GM12891 (cell line): ENCODE data around the gene MEGF8.

ENCODE experiments used
- POLR2A ChIP-seq: IDR thresholded peaks from 2 replicates; pipeline ENCODE4 v1.6.1; 2011; ENCODE audit warnings: low read depth, low read length, control low read depth
- POLR2AphosphoS5 ChIP-seq: IDR thresholded peaks from 2 replicates; pipeline ENCODE4 v1.6.1; 2011; ENCODE audit warnings: low read depth, low read length, control low read depth
- SPI1 ChIP-seq: IDR thresholded peaks from 2 replicates; pipeline ENCODE4 v1.6.1; 2011; ENCODE audit warnings: low read depth, low read length, control low read depth
- TAF1 ChIP-seq: IDR thresholded peaks from 2 replicates; pipeline ENCODE4 v1.6.1; 2011; ENCODE audit warnings: low read depth, low read length, control low read depth

DNA sequence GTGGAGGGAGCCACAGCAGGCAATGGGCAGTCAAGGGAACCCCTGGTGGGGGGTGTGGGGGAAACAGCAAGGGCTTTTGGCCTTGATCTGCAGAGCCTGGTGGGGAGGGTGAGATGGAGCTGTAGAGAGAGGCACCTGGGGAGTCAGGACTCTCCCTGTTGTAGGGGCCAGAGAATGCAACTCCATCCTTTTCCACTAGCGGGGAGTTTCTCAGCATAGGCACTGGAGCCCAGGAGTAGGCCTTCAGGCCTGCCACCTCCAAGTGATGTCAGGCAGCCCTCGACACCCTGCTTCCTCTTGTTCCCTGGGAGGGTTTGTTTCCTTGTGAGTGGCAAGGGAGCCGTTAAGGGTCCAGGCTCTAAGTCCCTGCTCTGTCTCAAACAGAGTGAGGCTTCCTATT, 25.0 kb downstream of the MEGF8 start:
- no peak for TF ChIP-seq POLR2A
- TF ChIP-seq POLR2AphosphoS5, result no peak
- TF ChIP-seq SPI1, result no peak
- TF ChIP-seq TAF1, result no peak
